Measurements from ENCODE around the gene ZBTB42. TPM values are rescaled to one million over a fixed set of nuclear protein-coding genes. Genes with fewer than 3 reads are reported as not detected.

Gene ZBTB42
- total RNA-seq, 1 donor from 2014 or later: 8.2 TPM

- no peak for DNase-seq (ENCODE audit: extremely low read depth, low read depth, low spot score)
Observed at GRCh38 chr14:104782086-104782807, 18.7 kb upstream of the ZBTB42 start.

- DNase-seq (ENCODE audit: extremely low read depth, low read depth, low spot score): no peak
Observed at GRCh38 chr14:104782808-104783139, 18.1 kb upstream of the ZBTB42 start.

- DNase-seq (ENCODE audit: extremely low read depth, low read depth, low spot score): no peak
Observed at GRCh38 chr14:104783484-104784217, 17.2 kb upstream of the ZBTB42 start.

- DNase-seq (ENCODE audit: extremely low read depth, low read depth, low spot score): no peak
Observed at GRCh38 chr14:104784218-104784568, 16.7 kb upstream of the ZBTB42 start.

GRCh38 chr14:104784846-104785707, 15.8 kb upstream of the ZBTB42 start:
- DNase-seq (ENCODE audit: extremely low read depth, low read depth, low spot score): no peak

GRCh38 chr14:104785708-104786080, 15.2 kb upstream of the ZBTB42 start:
- no peak for DNase-seq (ENCODE audit: extremely low read depth, low read depth, low spot score)

GRCh38 chr14:104786091-104786586, 14.8 kb upstream of the ZBTB42 start:
- DNase-seq (ENCODE audit: extremely low read depth, low read depth, low spot score): no peak

- DNase-seq (ENCODE audit: extremely low read depth, low read depth, low spot score): no peak
Observed at GRCh38 chr14:104786726-104787675, 13.9 kb upstream of the ZBTB42 start.

- DNase-seq (ENCODE audit: extremely low read depth, low read depth, low spot score): no peak
Observed at GRCh38 chr14:104787736-104788135, 13.2 kb upstream of the ZBTB42 start.

- no peak for DNase-seq (ENCODE audit: extremely low read depth, low read depth, low spot score)
Observed at GRCh38 chr14:104788161-104788818, 12.6 kb upstream of the ZBTB42 start.

- DNase-seq (ENCODE audit: extremely low read depth, low read depth, low spot score): no peak
Observed at GRCh38 chr14:104788873-104789663, 11.8 kb upstream of the ZBTB42 start.

GRCh38 chr14:104789752-104790743, 10.9 kb upstream of the ZBTB42 start:
- DNase-seq (ENCODE audit: extremely low read depth, low read depth, low spot score): no peak

GRCh38 chr14:104791425-104791824, 9.5 kb upstream of the ZBTB42 start:
- DNase-seq (ENCODE audit: extremely low read depth, low read depth, low spot score): no peak

- DNase-seq (ENCODE audit: extremely low read depth, low read depth, low spot score): no peak
Observed at GRCh38 chr14:104792101-104792884, 8.6 kb upstream of the ZBTB42 start.

- no peak for DNase-seq (ENCODE audit: extremely low read depth, low read depth, low spot score)
Observed at GRCh38 chr14:104792945-104793702, 7.8 kb upstream of the ZBTB42 start.

- no peak for DNase-seq (ENCODE audit: extremely low read depth, low read depth, low spot score)
Observed at GRCh38 chr14:104793703-104793959, 7.3 kb upstream of the ZBTB42 start.

GRCh38 chr14:104794099-104794498, 6.8 kb upstream of the ZBTB42 start:
- DNase-seq (ENCODE audit: extremely low read depth, low read depth, low spot score): no peak

Data from glomerular endothelial cell (primary cell).